Sigmoid colon (tissue), 4 donors: ENCODE results near the gene AUTS2.

Source experiments
- CTCF ChIP-seq, 4 experiments: fragments of 450-650 bp in 3 of 4; fragments of 200-600 bp in 1 of 4; IDR thresholded peaks; one replicate each; pipeline ENCODE4 v1.5.1; 2016 to 2019; ENCODE audit warnings: antibody characterized with exemption in 4 of 4, mild to moderate bottlenecking in 3 of 4, moderate library complexity in 2 of 4
- EP300 ChIP-seq, 4 donors: sonication (generic); formaldehyde crosslinking; IDR thresholded peaks; one replicate each; pipeline ENCODE4 v1.6.1; 2017; ENCODE audit warnings: antibody characterized with exemption in 4 of 4
- POLR2A ChIP-seq, 2 donors: fragments of 450-650 bp; IDR thresholded peaks; one replicate each; pipeline ENCODE4 v1.6.1; 2016; ENCODE audit warnings: antibody characterized with exemption in 2 of 2, mild to moderate bottlenecking in 2 of 2, moderate library complexity in 2 of 2

DNA sequence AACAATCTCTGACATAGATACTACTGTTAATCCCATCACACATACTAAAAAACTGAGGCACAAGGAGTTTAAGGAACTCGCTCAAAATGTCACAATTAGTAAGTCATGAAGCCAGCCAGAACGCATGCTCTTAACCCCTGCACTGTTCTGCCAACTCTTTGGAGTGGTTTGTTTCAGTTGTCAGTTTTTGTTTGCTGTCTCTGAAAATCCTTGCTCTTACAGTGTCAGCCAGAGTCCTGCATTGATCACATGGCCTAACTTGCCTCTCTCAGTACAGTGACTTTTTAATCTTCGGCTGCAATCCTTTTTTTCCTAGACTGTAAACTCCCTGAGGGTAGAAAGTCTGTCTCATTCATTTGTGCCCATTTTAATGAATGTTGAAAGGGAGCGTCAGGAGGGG is 753.8 kb downstream of the AUTS2 start:
- TF ChIP-seq CTCF (IDR thresholded peaks at IDR 0.05) (no peak), POLR2A (IDR thresholded peaks at IDR 0.05) (no peak), EP300 (IDR thresholded peaks at IDR 0.05) (no peak)
